Breast epithelium (tissue), 4 donors: ENCODE results near the gene CNTN5. TPM values are rescaled to one million over a fixed set of nuclear protein-coding genes. Genes with fewer than 3 reads are reported as not detected.

Experiments
- DNase-seq, 2 donors: peaks; one replicate each; pipeline ENCODE4 v3.0.0-alpha.2; 2019; ENCODE audit warnings: low spot score in 2 of 2
- H3K27ac ChIP-seq, 2 donors: fragments of 200-600 bp; sonication (generic) in 1 of 2; one replicate each; pipeline ENCODE4 v1.5.1; 2016 to 2019; ENCODE audit warnings: mild to moderate bottlenecking in 1 of 2
- H3K27me3 ChIP-seq, 2 donors: fragments of 200-600 bp; sonication (generic) in 1 of 2; one replicate each; pipeline versions ENCODE4 v1.5.1 to v1.6.0; 2017 to 2019; ENCODE audit warnings: control low read depth in 1 of 2, mild to moderate bottlenecking in 1 of 2
- H3K36me3 ChIP-seq: fragments of 200-600 bp; one replicate; pipeline ENCODE4 v1.5.1; 2019
- H3K4me1 ChIP-seq, 2 donors: fragments of 200-600 bp; sonication (generic); one replicate each; pipeline ENCODE4 v1.5.1; 2016 to 2019; ENCODE audit warnings: control low read depth in 1 of 2
- H3K4me3 ChIP-seq, 3 donors: fragments of 200-600 bp; sonication (generic); 1 replicate in 2 of 3; 2 replicates in 1 of 3; pipeline ENCODE4 v1.5.1; 2016 to 2019; ENCODE audit warnings: mild to moderate bottlenecking in 3 of 3, moderate library complexity in 2 of 3
- H3K9me3 ChIP-seq, 2 donors: fragments of 200-600 bp; sonication (generic) in 1 of 2; one replicate each; pipeline ENCODE4 v1.5.1; 2016 to 2019; ENCODE audit warnings: control low read depth in 1 of 2
- CTCF ChIP-seq, 3 donors: fragments of 450-650 bp; IDR thresholded peaks; one replicate each; pipeline ENCODE4 v1.5.1; 2016 to 2017; ENCODE audit warnings: antibody characterized with exemption in 3 of 3, mild to moderate bottlenecking in 3 of 3, moderate library complexity in 3 of 3
- POLR2A ChIP-seq: fragments of 450-650 bp; IDR thresholded peaks from one replicate; pipeline ENCODE4 v1.6.1; 2016; ENCODE audit warnings: antibody characterized with exemption, mild to moderate bottlenecking, moderate library complexity
- POLR2AphosphoS5 ChIP-seq, 3 donors: sonication (generic); formaldehyde crosslinking; IDR thresholded peaks; one replicate each; pipeline ENCODE4 v1.6.1; 2017; ENCODE audit warnings: antibody characterized with exemption in 3 of 3
- intact Hi-C: fragments of 100-400 bp; cut with DNase I; formaldehyde crosslinking; loops from one replicate; pipeline ENCODE4 v1.15.1; 2023; ENCODE audit warnings: low total_unique reads
- total RNA-seq, 3 donors: library from RNA; depleted of rRNA; stranded (reverse); fragments of >200 nt; gene quantifications; one replicate each; pipeline ENCODE4 v1.1.0, GENCODE V29; 2016

CNTN5 gene
- total RNA-seq, 3 donors from 2014 or later = not detected

GRCh38 chr11:100220801-100221200, 1200.1 kb downstream of the CNTN5 start:
- TF ChIP-seq POLR2AphosphoS5 (IDR thresholded peaks at IDR 0.05) (no peak), CTCF (IDR thresholded peaks at IDR 0.05) (no peak), POLR2A (no peak)
- Histone ChIP-seq H3K36me3 (no peaks in the 10 kb centered on the region), H3K4me3 (no peak overlapping the region), H3K4me1 (no peaks in the 10 kb centered on the region), H3K9me3 (no peaks in the 10 kb centered on the region), H3K27ac (no peak overlapping the region), H3K27me3 (no peaks in the 10 kb centered on the region)
- intact Hi-C loops = no loop called here
- no peak for DNase-seq

- TF ChIP-seq CTCF (IDR thresholded peaks at IDR 0.05) (no peak), POLR2AphosphoS5 (IDR thresholded peaks at IDR 0.05) (no peak), POLR2A (no peak)
- H3K4me1 ChIP-seq = no peaks in the 10 kb centered on the region
- no peaks in the 10 kb centered on the region for H3K27me3 ChIP-seq
- no peak for DNase-seq
- no peak overlapping the region for H3K27ac ChIP-seq
- no peaks in the 10 kb centered on the region for H3K36me3 ChIP-seq
- H3K4me3 ChIP-seq = no peak overlapping the region
- H3K9me3 ChIP-seq = no peaks in the 10 kb centered on the region
- intact Hi-C loops = no loop called here
Measured at GRCh38 chr11:100221791-100222190, 1201.0 kb downstream of the CNTN5 start.

- intact Hi-C loops = no loop called here
Measured at GRCh38 chr11:100224541-100225034, 1203.8 kb downstream of the CNTN5 start.

GRCh38 chr11:100229086-100229485, 1208.3 kb downstream of the CNTN5 start:
- intact Hi-C loops = no loop called here
- H3K9me3 ChIP-seq = no peaks in the 10 kb centered on the region
- no peaks in the 10 kb centered on the region for H3K36me3 ChIP-seq
- H3K4me3 ChIP-seq = no peak overlapping the region
- H3K27ac ChIP-seq = no peak overlapping the region
- no peak for TF ChIP-seq CTCF (IDR thresholded peaks at IDR 0.05)
- TF ChIP-seq POLR2A = no peak
- TF ChIP-seq POLR2AphosphoS5 (IDR thresholded peaks at IDR 0.05) = no peak
- no peaks in the 10 kb centered on the region for H3K4me1 ChIP-seq
- no peak for DNase-seq
- no peaks in the 10 kb centered on the region for H3K27me3 ChIP-seq

More at GRCh38 chr11:100224541-100225034, 1203.8 kb downstream of the CNTN5 start:
- Histone ChIP-seq H3K27me3 (no peaks in the 10 kb centered on the region), H3K4me1 (no peaks in the 10 kb centered on the region), H3K9me3 (no peaks in the 10 kb centered on the region), H3K36me3 (no peaks in the 10 kb centered on the region), H3K4me3 (no peak overlapping the region), H3K27ac (no peak overlapping the region)
- DNase-seq = no peak
- TF ChIP-seq POLR2AphosphoS5 (IDR thresholded peaks at IDR 0.05) (no peak), CTCF (IDR thresholded peaks at IDR 0.05) (no peak), POLR2A (no peak)

- H3K27ac ChIP-seq = no peak overlapping the region
- no peak for DNase-seq
- H3K27me3 ChIP-seq = no peaks in the 10 kb centered on the region
- H3K4me1 ChIP-seq = no peaks in the 10 kb centered on the region
- no peaks in the 10 kb centered on the region for H3K9me3 ChIP-seq
- no peak overlapping the region for H3K4me3 ChIP-seq
- TF ChIP-seq POLR2AphosphoS5 (IDR thresholded peaks at IDR 0.05) (no peak), CTCF (IDR thresholded peaks at IDR 0.05) (no peak), POLR2A (no peak)
- no peaks in the 10 kb centered on the region for H3K36me3 ChIP-seq
- intact Hi-C loops = no loop called here
Measured at GRCh38 chr11:100232006-100232405, 1211.3 kb downstream of the CNTN5 start.
